Right lobe of liver (tissue), 6 donors: ENCODE results near the gene RPL27. TPM values are rescaled to one million over a fixed set of nuclear protein-coding genes. Genes with fewer than 3 reads are reported as not detected.

Source experiments
- ATAC-seq, 4 donors: fragments of 200-7000 bp; cut with Tn5 transposase; one replicate each; pipeline ENCODE4 v1.9.1; 2020; ENCODE audit warnings: mild to moderate bottlenecking in 4 of 4, moderate library complexity in 4 of 4
- DNase-seq, 3 donors: peaks; one replicate each; pipeline ENCODE4 v3.0.0-alpha.2; 2020
- H3K27ac ChIP-seq, 3 donors: fragments of 200-600 bp; one replicate each; pipeline ENCODE4 v1.8.0; 2022
- H3K27me3 ChIP-seq, 2 donors: fragments of 200-600 bp; one replicate each; pipeline ENCODE4 v1.8.0; 2022
- H3K36me3 ChIP-seq, 4 donors: fragments of 200-600 bp; sonication (generic) in 1 of 4; one replicate each; pipeline versions ENCODE4 v1.5.1 to v1.8.0; 2017 to 2022; ENCODE audit warnings: control low read depth in 1 of 4
- H3K4me1 ChIP-seq, 4 donors: fragments of 200-600 bp; sonication (generic) in 1 of 4; one replicate each; pipeline versions ENCODE4 v1.5.1 to v1.8.0; 2017 to 2022; ENCODE audit warnings: control low read depth in 1 of 4
- H3K4me3 ChIP-seq, 3 donors: fragments of 200-600 bp; one replicate each; pipeline ENCODE4 v1.8.0; 2022
- H3K9me3 ChIP-seq, 4 donors: fragments of 200-600 bp; sonication (generic) in 1 of 4; one replicate each; pipeline versions ENCODE4 v1.5.1 to v1.8.0; 2017 to 2022; ENCODE audit warnings: control low read depth in 1 of 4
- POLR2A ChIP-seq: fragments of 450-650 bp; IDR thresholded peaks from one replicate; pipeline ENCODE4 v1.6.1; 2017; ENCODE audit warnings: antibody characterized with exemption, mild to moderate bottlenecking
- WGBS: methylation state at CpG from one replicate; pipeline ENCODE4 v1.1.6; 2018; ENCODE audit warnings: low coverage, low lambda C conversion rate; ENCODE audit not compliant: insufficient coverage; ENCODE audit errors: missing lambda C conversion rate; 5-methylcytosine and 5-hydroxymethylcytosine counted together
- intact Hi-C, 2 donors: fragments of 100-400 bp; cut with DNase I; formaldehyde crosslinking; loops; one replicate each; pipeline versions ENCODE4 v1.11.2 to v1.14.1; 2022
- total RNA-seq, 6 experiments: library from RNA; depleted of rRNA in 2 of 6; stranded (reverse); fragments of >200 nt in 2 of 6; fragmentation: NEBNext Ultra II Directional in 3 of 6; extraction: Animal tissue kit (Norgen Biotek cat#: 25700) in 3 of 6; gene quantifications; one replicate each; pipeline versions ENCODE4 v1.1.0 to v1.2.4, GENCODE V29; 2016 to 2023
- TF ChIP-seq, protein P1 (sequence below), 4 donors: fragments of 200-600 bp in 3 of 4; fragments of 450-650 bp in 1 of 4; IDR thresholded peaks; one replicate each; pipeline versions ENCODE4 v1.5.1 to v1.8.0; 2016 to 2022; ENCODE audit warnings: antibody characterized with exemption in 4 of 4, mild to moderate bottlenecking in 2 of 4
- donor health status: DM: no; HTN: yes; CAD: no.
- donor health status: DM: no; HTN: no; CAD: no.
- donor health status: DM: no; HTN: no; CAD: no.
- donor health status: DM: no; HTN: yes; CAD: no.
- donor health status: DM: no; HTN: yes; CAD: no.

RPL27 gene
- total RNA-seq, 6 experiments from 2014 or later: 229 to 528 (median 316) TPM

DNA sequence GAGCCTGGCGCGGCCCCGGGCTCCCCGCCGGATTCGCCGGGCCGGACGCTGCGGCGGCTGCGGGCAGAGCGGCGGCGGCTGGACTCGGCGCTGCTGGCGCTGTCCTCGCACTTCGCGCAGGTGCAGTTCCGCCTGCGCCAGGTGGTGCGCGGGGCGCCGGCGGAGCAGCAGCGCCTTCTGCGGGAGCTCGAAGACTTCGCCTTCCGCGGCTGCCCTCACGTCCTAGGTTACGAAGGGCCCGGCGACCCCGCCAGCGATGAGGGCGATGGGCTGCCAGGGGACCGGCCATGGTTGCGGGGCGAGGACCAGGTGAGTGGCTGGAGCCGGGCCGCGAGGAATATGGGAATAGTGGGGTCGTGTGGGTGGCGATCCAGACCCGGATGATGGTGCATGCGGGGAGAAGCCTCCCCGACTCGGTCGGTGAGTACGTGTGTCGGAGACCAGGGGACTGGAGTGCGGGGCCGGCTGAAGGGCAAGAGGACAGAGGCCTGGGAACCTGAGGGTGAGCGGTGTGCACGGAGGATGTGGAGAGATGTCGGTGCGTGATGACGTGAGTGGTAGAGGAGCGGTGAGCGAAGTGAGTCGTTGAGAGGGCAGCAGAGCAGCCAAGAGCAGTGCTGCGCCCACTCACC is 17.3 kb upstream of the RPL27 start:
- TF ChIP-seq POLR2A: peak; percentile 22
- TF ChIP-seq, protein P1, sequence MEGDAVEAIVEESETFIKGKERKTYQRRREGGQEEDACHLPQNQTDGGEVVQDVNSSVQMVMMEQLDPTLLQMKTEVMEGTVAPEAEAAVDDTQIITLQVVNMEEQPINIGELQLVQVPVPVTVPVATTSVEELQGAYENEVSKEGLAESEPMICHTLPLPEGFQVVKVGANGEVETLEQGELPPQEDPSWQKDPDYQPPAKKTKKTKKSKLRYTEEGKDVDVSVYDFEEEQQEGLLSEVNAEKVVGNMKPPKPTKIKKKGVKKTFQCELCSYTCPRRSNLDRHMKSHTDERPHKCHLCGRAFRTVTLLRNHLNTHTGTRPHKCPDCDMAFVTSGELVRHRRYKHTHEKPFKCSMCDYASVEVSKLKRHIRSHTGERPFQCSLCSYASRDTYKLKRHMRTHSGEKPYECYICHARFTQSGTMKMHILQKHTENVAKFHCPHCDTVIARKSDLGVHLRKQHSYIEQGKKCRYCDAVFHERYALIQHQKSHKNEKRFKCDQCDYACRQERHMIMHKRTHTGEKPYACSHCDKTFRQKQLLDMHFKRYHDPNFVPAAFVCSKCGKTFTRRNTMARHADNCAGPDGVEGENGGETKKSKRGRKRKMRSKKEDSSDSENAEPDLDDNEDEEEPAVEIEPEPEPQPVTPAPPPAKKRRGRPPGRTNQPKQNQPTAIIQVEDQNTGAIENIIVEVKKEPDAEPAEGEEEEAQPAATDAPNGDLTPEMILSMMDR (IDR thresholded peaks at IDR 0.05): peak in 2 of 4 donors; percentile 13 to 21
- WGBS: 0% methylated on average over 17 of the region's 67 CpGs
- intact Hi-C loops: no loop called here
- DNase-seq (peak; percentile 51 to 66 (median 59)), ATAC-seq (peak; percentile 65 to 82 (median 78))
- Histone ChIP-seq H3K27ac (peak overlapping the region; percentile 40 to 82 (median 77)), H3K27me3 (no peaks in the 10 kb centered on the region), H3K36me3 (no peaks in the 10 kb centered on the region), H3K9me3 (no peaks in the 10 kb centered on the region), H3K4me1 (peaks cover 0 to 18% (median 6%) of the 10 kb centered on the region in 4 donors), H3K4me3 (peak overlapping the region; percentile 94 to 97 (median 97))

- peaks cover 0 to 18% (median 6%) of the 10 kb centered on the region in 4 donors for H3K4me1 ChIP-seq
- peaks cover 0 to 7% (median 1%) of the 10 kb centered on the region in 4 donors for H3K36me3 ChIP-seq
- intact Hi-C loops: no loop called here
- TF ChIP-seq POLR2A: no peak
- TF ChIP-seq, protein P1 (IDR thresholded peaks at IDR 0.05): no peak
- no peaks in the 10 kb centered on the region for H3K27me3 ChIP-seq
- no peak for ATAC-seq
- no peak for DNase-seq
- no peak overlapping the region for H3K27ac ChIP-seq
- H3K4me3 ChIP-seq: no peak overlapping the region
- H3K9me3 ChIP-seq: no peaks in the 10 kb centered on the region
Measured at GRCh38 chr17:42982266-42982665, 16.0 kb upstream of the RPL27 start.

DNA sequence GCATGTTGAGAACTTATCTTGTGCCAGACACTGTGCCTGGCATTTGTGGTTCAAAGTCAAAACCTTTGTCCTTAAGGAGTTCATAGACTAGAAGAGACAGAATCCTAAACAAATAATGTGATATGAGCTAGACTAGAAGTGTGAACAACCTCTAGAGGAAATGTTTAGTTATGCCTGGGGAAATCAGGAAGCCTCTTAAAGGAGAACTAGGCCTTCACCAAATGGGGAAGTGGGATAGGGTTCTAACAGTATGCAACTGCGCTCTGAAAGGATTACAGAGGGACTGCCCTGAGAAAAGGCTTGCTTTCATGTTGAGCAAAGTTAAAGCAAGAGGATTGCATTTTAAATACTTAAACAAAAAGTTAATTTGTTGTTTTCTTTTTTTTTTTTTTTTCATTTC is 13.0 kb upstream of the RPL27 start:
- no peak for DNase-seq
- no peak for TF ChIP-seq POLR2A
- TF ChIP-seq, protein P1 (IDR thresholded peaks at IDR 0.05): no peak
- Histone ChIP-seq H3K36me3 (peaks cover 0 to 36% (median 12%) of the 10 kb centered on the region in 4 donors), H3K27me3 (no peaks in the 10 kb centered on the region), H3K4me1 (peaks cover 0 to 13% (median 6%) of the 10 kb centered on the region in 4 donors), H3K4me3 (no peak overlapping the region), H3K9me3 (no peaks in the 10 kb centered on the region), H3K27ac (no peak overlapping the region)
- 50% methylated on average over 1 of the region's 1 CpG for WGBS
- ATAC-seq: peak in 3 of 4 donors; percentile 9 to 47 (median 15)
- intact Hi-C loops: no loop called here

- Histone ChIP-seq H3K27ac (no peak overlapping the region), H3K4me1 (no peaks in the 10 kb centered on the region), H3K9me3 (no peaks in the 10 kb centered on the region), H3K27me3 (no peaks in the 10 kb centered on the region), H3K4me3 (no peak overlapping the region), H3K36me3 (peaks cover 0 to 59% (median 22%) of the 10 kb centered on the region in 4 donors)
- no peak for TF ChIP-seq POLR2A
- TF ChIP-seq, protein P1 (IDR thresholded peaks at IDR 0.05): no peak
- intact Hi-C loops: no loop called here
- ATAC-seq (no peak), DNase-seq (no peak)
- 87% methylated on average over 5 of the region's 5 CpGs for WGBS
Measured at GRCh38 chr17:42989141-42989540, 9.1 kb upstream of the RPL27 start.
